ENCODE measurements around the gene FXYD3. TPM values are rescaled to one million over a fixed set of nuclear protein-coding genes. Genes with fewer than 3 reads are reported as not detected.

The FXYD3 gene
- total RNA-seq, 2 experiments from 2014 or later, result not detected

GRCh38 chr19:35076026-35076370 lies 39.6 kb upstream of the FXYD3 start:
- no peak for DNase-seq
- no peaks in the 10 kb centered on the region for H3K4me1 Mint-ChIP-seq
- ChIA-PET POLR2A (no interaction called here), CTCF (no interaction called here)
- ATAC-seq, result no peak
- no peaks in the 10 kb centered on the region for H3K9me3 Mint-ChIP-seq (ENCODE audit: low read depth)
- no peak overlapping the region for H3K4me3 Mint-ChIP-seq
- peaks cover 2% of the 10 kb centered on the region for H3K27me3 Mint-ChIP-seq
- no peak overlapping the region for H3K27ac Mint-ChIP-seq
- no peaks in the 10 kb centered on the region for H3K36me3 Mint-ChIP-seq (ENCODE audit: low read depth)
- intact Hi-C loops (cut with DNase I, micrococcal nuclease), result no loop called here

DNA sequence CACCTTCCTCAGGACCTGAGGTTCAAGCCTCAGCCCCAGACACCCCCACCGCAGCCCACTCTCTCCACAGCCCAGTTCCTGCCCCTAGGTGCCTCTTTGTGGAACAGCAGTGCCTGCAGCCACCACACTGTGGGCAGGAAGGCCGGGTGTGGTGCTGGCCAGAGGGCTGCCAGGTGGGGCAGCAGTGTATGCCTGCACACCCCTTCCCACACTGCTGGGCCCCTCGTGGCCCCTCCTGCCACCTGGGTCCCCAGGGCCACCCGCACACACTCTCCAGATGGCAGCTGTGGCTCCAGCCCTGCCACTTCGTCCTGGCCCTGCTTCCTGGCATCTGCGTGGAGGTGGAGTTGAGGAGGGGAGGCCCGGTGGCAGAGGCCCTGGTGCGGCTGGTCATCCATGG lies 39.0 kb upstream of the FXYD3 start:
- Mint-ChIP-seq H3K27ac (no peak overlapping the region), H3K4me1 (no peaks in the 10 kb centered on the region), H3K9me3 (ENCODE audit: low read depth) (no peaks in the 10 kb centered on the region), H3K27me3 (peaks cover 2% of the 10 kb centered on the region), H3K4me3 (no peak overlapping the region), H3K36me3 (ENCODE audit: low read depth) (no peaks in the 10 kb centered on the region)
- no peak for DNase-seq
- no peak for ATAC-seq
- ChIA-PET CTCF (no interaction called here), POLR2A (no interaction called here)
- intact Hi-C loops (cut with DNase I, micrococcal nuclease), result no loop called here

DNA sequence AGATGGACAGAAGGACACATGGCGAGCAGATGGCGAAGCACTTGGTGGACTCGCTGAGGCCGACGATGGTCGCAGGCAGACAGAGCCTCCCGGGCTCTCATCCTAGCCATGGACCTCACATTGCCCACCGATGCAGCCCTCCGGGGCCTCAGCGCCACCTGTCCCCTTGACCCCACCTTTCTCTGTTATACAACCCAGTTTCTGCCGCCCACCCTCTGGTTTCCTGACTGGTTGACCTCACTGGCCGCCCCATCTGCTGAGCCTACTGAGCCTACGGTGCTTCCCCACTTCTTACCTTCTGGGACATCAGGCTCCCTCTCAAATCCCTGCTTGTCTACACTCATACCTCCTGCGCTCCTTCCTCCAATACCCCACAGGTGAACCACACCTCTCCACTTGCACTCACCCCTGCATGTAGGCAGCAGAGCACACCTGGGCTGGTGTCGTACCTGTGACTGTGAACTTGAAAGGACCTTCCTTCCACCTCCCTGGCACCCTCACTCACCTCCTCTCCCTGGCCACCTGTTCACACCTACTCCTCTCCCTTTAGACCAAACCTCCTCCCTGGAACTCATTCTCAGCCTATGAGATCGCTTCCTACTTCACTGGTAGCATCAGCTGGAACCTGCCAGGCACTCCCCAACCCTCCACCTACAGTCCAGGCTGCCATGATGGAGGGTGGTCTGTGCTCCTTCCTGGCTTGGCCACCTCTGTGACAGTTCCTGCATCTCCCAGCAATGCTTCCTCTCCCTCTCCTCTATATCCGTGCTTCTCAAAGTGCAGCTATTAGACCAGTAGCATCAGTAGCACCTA lies 38.0 kb upstream of the FXYD3 start:
- CTCF ChIA-PET, result no interaction called here
- Mint-ChIP-seq H3K27ac (no peak overlapping the region), H3K4me3 (no peak overlapping the region), H3K27me3 (peaks cover 2% of the 10 kb centered on the region), H3K36me3 (ENCODE audit: low read depth) (no peaks in the 10 kb centered on the region), H3K9me3 (ENCODE audit: low read depth) (no peaks in the 10 kb centered on the region), H3K4me1 (no peaks in the 10 kb centered on the region)
- POLR2A ChIA-PET, result no interaction called here
- ATAC-seq, result no peak
- intact Hi-C loops (cut with DNase I, micrococcal nuclease), result no loop called here
- DNase-seq, result no peak

DNA sequence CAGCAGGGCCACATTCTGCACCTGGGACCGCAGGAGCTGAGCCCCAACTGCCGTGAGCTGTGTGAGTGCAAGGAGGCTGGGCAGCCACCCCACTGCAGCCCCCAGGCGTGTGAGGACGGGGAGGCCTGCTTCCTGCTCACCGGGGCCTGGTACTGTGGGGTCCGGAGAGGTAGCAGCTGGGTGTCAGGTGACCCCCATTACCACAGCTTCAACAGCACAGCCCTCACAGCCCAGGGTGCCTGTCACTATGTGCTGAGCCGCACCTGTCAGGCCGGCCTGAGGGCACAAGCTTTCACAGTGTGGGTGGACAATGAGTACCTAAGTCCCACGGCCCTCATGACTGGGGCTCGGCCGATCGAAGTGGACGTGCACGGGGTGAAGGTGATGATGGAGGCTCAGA lies 35.8 kb upstream of the FXYD3 start:
- POLR2A ChIA-PET, result no interaction called here
- DNase-seq (no peak), ATAC-seq (no peak)
- Mint-ChIP-seq H3K4me1 (no peaks in the 10 kb centered on the region), H3K36me3 (ENCODE audit: low read depth) (no peaks in the 10 kb centered on the region), H3K27ac (no peak overlapping the region), H3K27me3 (peaks cover 2% of the 10 kb centered on the region), H3K9me3 (ENCODE audit: low read depth) (no peaks in the 10 kb centered on the region), H3K4me3 (no peak overlapping the region)
- CTCF ChIA-PET, result interaction anchor here (1.3 to 1.7 kb wide), 2 partner anchors 13 to 36 kb away, joined by 4 read pairs; no protein-coding TSS in a partner anchor
- intact Hi-C loops (cut with DNase I, micrococcal nuclease), result no loop called here

DNA sequence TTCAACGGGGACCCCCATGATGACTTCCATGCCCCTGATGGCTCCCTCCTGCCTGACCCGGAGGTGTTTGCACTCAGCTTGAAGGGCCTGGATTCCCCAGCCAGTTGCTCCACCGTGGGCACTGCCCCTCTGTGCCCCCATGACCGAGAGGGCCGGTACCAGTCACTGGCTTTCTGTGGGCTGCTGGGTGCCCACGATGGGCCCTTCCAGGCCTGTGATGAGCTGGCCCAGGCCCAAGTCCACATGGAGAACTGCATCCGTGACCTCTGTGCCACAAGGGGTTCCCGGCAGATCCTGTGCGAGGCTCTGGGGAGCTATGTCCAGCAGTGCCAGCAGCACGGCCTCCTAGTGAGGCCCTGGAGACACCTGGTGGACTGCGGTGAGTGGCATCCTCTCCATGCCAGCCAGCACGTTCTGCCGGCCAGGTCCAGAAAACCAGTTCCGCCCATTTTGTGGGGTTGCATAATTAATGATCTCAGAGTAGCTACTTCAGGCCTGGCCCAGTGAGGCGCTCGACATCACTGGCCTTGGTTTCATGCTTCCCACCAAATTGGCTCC lies 34.9 kb upstream of the FXYD3 start:
- Mint-ChIP-seq H3K9me3 (ENCODE audit: low read depth) (no peaks in the 10 kb centered on the region), H3K4me3 (no peak overlapping the region), H3K27me3 (peaks cover 2% of the 10 kb centered on the region), H3K27ac (no peak overlapping the region), H3K4me1 (no peaks in the 10 kb centered on the region), H3K36me3 (ENCODE audit: low read depth) (no peaks in the 10 kb centered on the region)
- ATAC-seq, result no peak
- CTCF ChIA-PET, result interaction anchor here (0.7 to 1.7 kb wide), 2 partner anchors 10 to 37 kb away, joined by 3 to 4 read pairs; no protein-coding TSS in a partner anchor
- POLR2A ChIA-PET, result no interaction called here
- intact Hi-C loops (cut with DNase I, micrococcal nuclease), result no loop called here
- DNase-seq, result no peak

DNA sequence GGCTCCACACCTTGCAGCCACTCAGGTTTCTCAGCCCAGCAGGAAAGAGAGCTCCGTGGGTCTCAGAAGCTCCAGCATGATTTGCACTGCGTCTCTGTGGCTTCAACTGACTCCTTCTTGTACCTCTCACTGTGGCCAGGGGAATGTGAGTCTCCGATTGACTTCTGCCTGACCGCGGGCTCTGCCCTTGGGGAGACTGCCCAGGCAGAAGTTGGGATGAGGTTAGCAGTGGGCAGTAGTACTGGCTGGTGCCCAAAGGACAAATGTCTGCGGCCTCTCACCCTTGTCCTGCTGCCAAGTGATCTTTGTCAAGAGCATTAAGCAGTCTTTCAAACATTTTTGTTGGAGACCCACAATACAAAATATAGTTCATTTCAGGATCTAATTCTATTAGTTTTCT lies 34.4 kb upstream of the FXYD3 start:
- ATAC-seq (no peak), DNase-seq (no peak)
- Mint-ChIP-seq H3K36me3 (ENCODE audit: low read depth) (no peaks in the 10 kb centered on the region), H3K27ac (no peak overlapping the region), H3K27me3 (peaks cover 2% of the 10 kb centered on the region), H3K4me3 (no peak overlapping the region), H3K4me1 (no peaks in the 10 kb centered on the region), H3K9me3 (ENCODE audit: low read depth) (no peaks in the 10 kb centered on the region)
- ChIA-PET CTCF (interaction anchor here (0.7 to 1.7 kb wide), 2 partner anchors 11 to 38 kb away, joined by 3 to 4 read pairs; no protein-coding TSS in a partner anchor), POLR2A (no interaction called here)
- intact Hi-C loops (cut with DNase I, micrococcal nuclease), result no loop called here

GRCh38 chr19:35083691-35084508 lies 31.7 kb upstream of the FXYD3 start:
- ATAC-seq (no peak), DNase-seq (no peak)
- H3K27ac Mint-ChIP-seq, result no peak overlapping the region
- ChIA-PET CTCF (interaction anchor here (1.0 kb wide), 1 partner anchor 23 kb away, joined by 3 read pairs; no protein-coding TSS in a partner anchor), POLR2A (no interaction called here)
- intact Hi-C loops (cut with DNase I, micrococcal nuclease), result no loop called here
- no peaks in the 10 kb centered on the region for H3K36me3 Mint-ChIP-seq (ENCODE audit: low read depth)
- H3K4me1 Mint-ChIP-seq, result no peaks in the 10 kb centered on the region
- no peaks in the 10 kb centered on the region for H3K27me3 Mint-ChIP-seq
- H3K9me3 Mint-ChIP-seq (ENCODE audit: low read depth), result no peaks in the 10 kb centered on the region
- no peak overlapping the region for H3K4me3 Mint-ChIP-seq

- POLR2A ChIA-PET, result no interaction called here
- Mint-ChIP-seq H3K27me3 (no peaks in the 10 kb centered on the region), H3K4me3 (no peak overlapping the region), H3K9me3 (ENCODE audit: low read depth) (no peaks in the 10 kb centered on the region), H3K36me3 (ENCODE audit: low read depth) (no peaks in the 10 kb centered on the region), H3K27ac (no peak overlapping the region), H3K4me1 (no peaks in the 10 kb centered on the region)
- DNase-seq (no peak), ATAC-seq (no peak)
- intact Hi-C loops (cut with DNase I, micrococcal nuclease), result no loop called here
- CTCF ChIA-PET, result interaction anchor here (1.0 kb wide), 1 partner anchor 23 kb away, joined by 3 read pairs; no protein-coding TSS in a partner anchor
These were observed 31.2 kb upstream of the FXYD3 start for GRCh38 chr19:35084509-35084762.

DNA sequence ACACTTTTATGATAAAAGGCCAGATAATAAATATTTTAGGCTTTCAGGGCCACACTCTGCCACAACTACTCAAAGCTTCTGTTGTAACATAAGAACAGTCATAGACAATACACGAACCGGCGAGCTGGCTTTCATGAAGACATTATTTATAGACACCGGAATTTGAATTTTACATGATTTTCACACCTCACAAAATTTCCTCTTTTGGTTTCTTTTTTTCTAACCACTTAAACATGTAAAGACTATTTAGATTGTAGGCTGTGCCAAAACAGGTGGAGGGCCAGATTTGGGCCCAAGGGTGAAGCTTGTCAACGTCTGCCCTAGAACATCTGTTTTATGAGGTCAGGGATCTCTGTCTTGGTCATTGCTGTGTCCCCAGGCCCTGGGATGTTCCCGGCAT lies 29.7 kb upstream of the FXYD3 start:
- no peaks in the 10 kb centered on the region for H3K36me3 Mint-ChIP-seq (ENCODE audit: low read depth)
- H3K4me3 Mint-ChIP-seq, result no peak overlapping the region
- DNase-seq (no peak), ATAC-seq (no peak)
- peaks cover 4% of the 10 kb centered on the region for H3K4me1 Mint-ChIP-seq
- H3K9me3 Mint-ChIP-seq (ENCODE audit: low read depth), result no peaks in the 10 kb centered on the region
- ChIA-PET POLR2A (no interaction called here), CTCF (interaction anchor here (0.6 to 1.6 kb wide), 4 partner anchors 19 to 302 kb away, joined by 3 to 8 read pairs (median 4); partner anchors contain the start of gene LGI4)
- intact Hi-C loops (cut with DNase I, micrococcal nuclease), result no loop called here
- H3K27me3 Mint-ChIP-seq, result peaks cover 4% of the 10 kb centered on the region
- H3K27ac Mint-ChIP-seq, result no peak overlapping the region

GRCh38 chr19:35086455-35086854 lies 29.2 kb upstream of the FXYD3 start:
- no peak overlapping the region for H3K4me3 Mint-ChIP-seq
- POLR2A ChIA-PET, result interaction anchor here (1.2 kb wide), 1 partner anchor 20 kb away, joined by 3 read pairs; no protein-coding TSS in a partner anchor
- H3K27me3 Mint-ChIP-seq, result peaks cover 4% of the 10 kb centered on the region
- no peaks in the 10 kb centered on the region for H3K9me3 Mint-ChIP-seq (ENCODE audit: low read depth)
- peaks cover 4% of the 10 kb centered on the region for H3K4me1 Mint-ChIP-seq
- H3K27ac Mint-ChIP-seq, result no peak overlapping the region
- intact Hi-C loops (cut with DNase I, micrococcal nuclease), result no loop called here
- ATAC-seq (no peak), DNase-seq (no peak)
- CTCF ChIA-PET, result interaction anchor here (0.6 to 1.6 kb wide), 6 partner anchors 20 to 409 kb away, joined by 3 to 8 read pairs (median 3); partner anchors contain the start of gene LGI4
- H3K36me3 Mint-ChIP-seq (ENCODE audit: low read depth), result no peaks in the 10 kb centered on the region

GRCh38 chr19:35087393-35087792 lies 28.2 kb upstream of the FXYD3 start:
- H3K4me3 Mint-ChIP-seq, result no peak overlapping the region
- CTCF ChIA-PET, result interaction anchor here (0.8 to 1.0 kb wide), 4 partner anchors 18 to 408 kb away, joined by 3 to 4 read pairs (median 3); no protein-coding TSS in a partner anchor
- intact Hi-C loops (cut with DNase I, micrococcal nuclease), result no loop called here
- ATAC-seq (no peak), DNase-seq (no peak)
- no peaks in the 10 kb centered on the region for H3K9me3 Mint-ChIP-seq (ENCODE audit: low read depth)
- POLR2A ChIA-PET, result interaction anchor here (1.2 kb wide), 1 partner anchor 21 kb away, joined by 3 read pairs; no protein-coding TSS in a partner anchor
- H3K27ac Mint-ChIP-seq, result no peak overlapping the region
- H3K36me3 Mint-ChIP-seq (ENCODE audit: low read depth), result no peaks in the 10 kb centered on the region
- H3K4me1 Mint-ChIP-seq, result peaks cover 4% of the 10 kb centered on the region
- peaks cover 4% of the 10 kb centered on the region for H3K27me3 Mint-ChIP-seq

All from activated CD4-positive, alpha-beta T cell treated with anti-CD3 and anti-CD28 coated beads for 36 hours (primary cell).